DND-41 (cell line): ENCODE data around the gene HNRNPA2B1.

ENCODE experiments used
- ATAC-seq: fragments of 200-7000 bp; cut with Tn5 transposase; 3 replicates; pipeline ENCODE4 v1.9.1; 2021; ENCODE audit warnings: low read depth; ENCODE audit not compliant: insufficient read depth
- DNase-seq: peaks from one replicate; pipeline ENCODE4 v3.0.0-alpha.2; 2020
- H2AFZ ChIP-seq: 2 replicates; pipeline ENCODE4 v1.6.0; 2012; ENCODE audit warnings: low read depth, low read length
- H3K27ac ChIP-seq: 2 replicates; pipeline ENCODE4 v1.5.1; 2012; ENCODE audit warnings: low read length, inconsistent platforms
- H3K27me3 ChIP-seq: fragments of 200-600 bp; sonication (generic); 2 replicates; pipeline ENCODE4 v1.6.0; 2012; ENCODE audit warnings: low read length, mild to moderate bottlenecking, inconsistent platforms; ENCODE audit not compliant: insufficient read depth, poor library complexity
- H3K36me3 ChIP-seq: 2 replicates; pipeline ENCODE4 v1.5.1; 2012; ENCODE audit warnings: low read length, inconsistent platforms; ENCODE audit not compliant: insufficient read depth
- H3K4me1 ChIP-seq: 2 replicates; pipeline ENCODE4 v1.5.1; 2012; ENCODE audit warnings: mild to moderate bottlenecking, low read length; ENCODE audit not compliant: insufficient read depth
- H3K4me2 ChIP-seq: 2 replicates; pipeline ENCODE4 v1.6.0; 2012; ENCODE audit warnings: mild to moderate bottlenecking, moderate library complexity, low read length, inconsistent platforms; ENCODE audit not compliant: insufficient read depth
- H3K4me3 ChIP-seq, 2 experiments: fragments of 200-600 bp in 1 of 2; shearing (Covaris generic) in 1 of 2; 2 replicates each; pipeline ENCODE4 v1.5.1; 2012 to 2016; ENCODE audit warnings: inconsistent platforms in 2 of 2, low read length in 2 of 2, mild to moderate bottlenecking in 2 of 2, low read depth in 1 of 2, moderate library complexity in 1 of 2
- H3K79me2 ChIP-seq: 2 replicates; pipeline ENCODE4 v1.6.0; 2012; ENCODE audit warnings: low read length, inconsistent platforms; ENCODE audit not compliant: insufficient read depth
- H3K9ac ChIP-seq: 2 replicates; pipeline ENCODE4 v1.6.0; 2012; ENCODE audit warnings: low read depth, mild to moderate bottlenecking, inconsistent platforms, low read length, moderate library complexity
- H3K9me3 ChIP-seq: 2 replicates; pipeline ENCODE4 v1.5.1; 2012; ENCODE audit warnings: low read length, moderate library complexity, mild to moderate bottlenecking, inconsistent platforms; ENCODE audit not compliant: insufficient read depth, severe bottlenecking
- H4K20me1 ChIP-seq: 2 replicates; pipeline ENCODE4 v1.6.0; 2012; ENCODE audit warnings: low read length; ENCODE audit not compliant: insufficient read depth
- EZH2 ChIP-seq: IDR thresholded peaks from 3 replicates; pipeline ENCODE4 v1.6.1; 2012; ENCODE audit warnings: borderline replicate concordance, low read depth, mild to moderate bottlenecking, moderate library complexity, low read length, inconsistent platforms; ENCODE audit not compliant: severe bottlenecking
- TF ChIP-seq, protein P1 (sequence below): IDR thresholded peaks from 2 replicates; pipeline ENCODE4 v1.5.1; 2012; ENCODE audit warnings: borderline replicate concordance, low read length, moderate library complexity, mild to moderate bottlenecking; ENCODE audit not compliant: poor library complexity, severe bottlenecking; ENCODE audit errors: extremely low read depth

Gene HNRNPA2B1

DNA sequence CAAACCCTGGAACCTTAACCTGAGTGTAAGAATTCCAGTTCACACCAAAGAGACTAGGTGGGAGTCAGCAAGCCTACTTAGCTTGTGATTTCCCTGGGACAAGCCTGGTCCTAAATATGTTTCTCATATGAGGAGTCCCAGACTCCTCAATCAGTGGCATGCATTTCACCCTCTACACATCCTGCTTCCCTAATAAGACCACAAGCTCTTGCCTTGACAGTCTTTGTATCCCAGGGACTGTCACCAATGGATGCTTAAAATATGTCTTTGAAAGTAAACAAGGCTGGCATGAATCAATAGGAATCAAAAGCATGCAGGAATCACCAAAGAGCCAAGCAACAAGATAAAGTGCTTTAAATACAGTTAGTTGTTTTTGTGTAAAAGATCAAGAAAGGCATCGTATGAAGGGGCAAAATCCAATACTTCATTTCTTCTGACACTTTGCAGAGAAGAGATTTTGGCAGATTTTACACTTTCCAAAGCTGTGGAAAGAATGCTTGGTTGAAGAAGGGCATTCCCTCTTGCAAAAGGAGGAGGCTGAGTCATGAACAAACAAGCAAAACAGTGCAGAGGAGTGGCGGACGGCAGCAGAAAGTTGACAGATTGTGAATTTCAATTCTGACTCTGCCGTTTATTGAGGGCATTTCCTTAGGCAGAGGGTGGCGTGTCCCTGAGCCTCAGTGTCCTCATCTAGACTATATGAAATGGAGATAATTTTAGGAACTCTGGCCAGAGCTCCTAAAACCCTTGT is 57.1 kb downstream of the HNRNPA2B1 start:
- no peak for TF ChIP-seq EZH2
- TF ChIP-seq, protein P1, sequence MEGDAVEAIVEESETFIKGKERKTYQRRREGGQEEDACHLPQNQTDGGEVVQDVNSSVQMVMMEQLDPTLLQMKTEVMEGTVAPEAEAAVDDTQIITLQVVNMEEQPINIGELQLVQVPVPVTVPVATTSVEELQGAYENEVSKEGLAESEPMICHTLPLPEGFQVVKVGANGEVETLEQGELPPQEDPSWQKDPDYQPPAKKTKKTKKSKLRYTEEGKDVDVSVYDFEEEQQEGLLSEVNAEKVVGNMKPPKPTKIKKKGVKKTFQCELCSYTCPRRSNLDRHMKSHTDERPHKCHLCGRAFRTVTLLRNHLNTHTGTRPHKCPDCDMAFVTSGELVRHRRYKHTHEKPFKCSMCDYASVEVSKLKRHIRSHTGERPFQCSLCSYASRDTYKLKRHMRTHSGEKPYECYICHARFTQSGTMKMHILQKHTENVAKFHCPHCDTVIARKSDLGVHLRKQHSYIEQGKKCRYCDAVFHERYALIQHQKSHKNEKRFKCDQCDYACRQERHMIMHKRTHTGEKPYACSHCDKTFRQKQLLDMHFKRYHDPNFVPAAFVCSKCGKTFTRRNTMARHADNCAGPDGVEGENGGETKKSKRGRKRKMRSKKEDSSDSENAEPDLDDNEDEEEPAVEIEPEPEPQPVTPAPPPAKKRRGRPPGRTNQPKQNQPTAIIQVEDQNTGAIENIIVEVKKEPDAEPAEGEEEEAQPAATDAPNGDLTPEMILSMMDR: no peak
- Histone ChIP-seq H3K79me2 (no peaks in the 10 kb centered on the region), H3K9ac (no peak overlapping the region), H3K27me3 (no peaks in the 10 kb centered on the region), H3K4me3 (no peak overlapping the region), H3K4me1 (no peaks in the 10 kb centered on the region), H3K27ac (no peak overlapping the region), H4K20me1 (no peaks in the 10 kb centered on the region), H3K4me2 (no peak overlapping the region), H2AFZ (no peak overlapping the region), H3K9me3 (no peaks in the 10 kb centered on the region), H3K36me3 (no peaks in the 10 kb centered on the region)
- DNase-seq (no peak), ATAC-seq (no peak)

DNA sequence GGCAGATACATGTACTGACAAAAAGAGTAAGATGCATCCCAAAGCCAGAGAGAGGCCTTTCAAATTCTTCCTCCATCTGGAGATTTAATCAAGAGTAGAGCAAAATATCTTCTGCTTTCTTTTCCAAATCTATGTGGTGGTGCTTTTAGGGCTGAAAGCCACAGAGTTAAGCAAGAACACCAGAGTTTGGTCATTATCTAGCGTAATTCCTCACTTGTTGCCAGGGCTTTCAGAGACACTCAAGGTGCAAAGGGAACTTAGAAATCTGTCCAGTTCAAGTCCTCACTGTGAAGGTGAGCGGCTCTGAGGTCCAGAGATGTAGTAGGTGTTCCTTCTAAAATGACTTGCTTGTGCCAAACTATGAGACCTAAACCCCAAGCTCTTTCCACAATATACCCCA is 59.5 kb downstream of the HNRNPA2B1 start:
- TF ChIP-seq EZH2: no peak
- TF ChIP-seq, protein P1: no peak
- H3K4me3 ChIP-seq: no peak overlapping the region
- no peak overlapping the region for H2AFZ ChIP-seq
- H3K9me3 ChIP-seq: no peaks in the 10 kb centered on the region
- ATAC-seq: no peak
- no peak for DNase-seq
- no peaks in the 10 kb centered on the region for H3K4me1 ChIP-seq
- no peaks in the 10 kb centered on the region for H3K36me3 ChIP-seq
- no peaks in the 10 kb centered on the region for H4K20me1 ChIP-seq
- no peak overlapping the region for H3K9ac ChIP-seq
- H3K4me2 ChIP-seq: no peak overlapping the region
- H3K27ac ChIP-seq: no peak overlapping the region
- no peaks in the 10 kb centered on the region for H3K79me2 ChIP-seq
- no peaks in the 10 kb centered on the region for H3K27me3 ChIP-seq

DNA sequence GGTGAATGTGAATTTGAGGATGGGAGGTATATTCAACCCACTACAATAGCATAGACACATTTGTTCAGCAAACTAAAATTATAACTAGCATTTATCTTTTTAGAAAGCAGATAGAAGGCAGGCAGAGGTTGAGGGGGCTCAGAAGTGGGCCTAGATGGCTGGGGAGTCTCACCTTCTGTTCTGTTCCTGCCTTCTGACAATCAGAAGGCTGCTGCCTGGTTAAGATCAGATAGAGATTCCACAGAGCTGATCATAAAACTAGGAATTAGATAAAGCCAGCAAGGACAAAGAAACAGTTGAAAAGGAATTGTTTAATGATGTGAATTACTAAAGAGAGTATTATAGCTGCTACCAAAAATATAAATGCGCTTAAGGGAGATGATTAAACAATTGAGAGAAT is 60.2 kb downstream of the HNRNPA2B1 start:
- DNase-seq: no peak
- TF ChIP-seq EZH2: no peak
- TF ChIP-seq, protein P1: no peak

More for the DNA sequence above, 60.2 kb downstream of the HNRNPA2B1 start:
- no peaks in the 10 kb centered on the region for H3K4me1 ChIP-seq
- H3K27ac ChIP-seq: no peak overlapping the region
- no peaks in the 10 kb centered on the region for H3K9me3 ChIP-seq
- H3K36me3 ChIP-seq: no peaks in the 10 kb centered on the region
- no peaks in the 10 kb centered on the region for H3K27me3 ChIP-seq
- H3K79me2 ChIP-seq: no peaks in the 10 kb centered on the region
- H4K20me1 ChIP-seq: no peaks in the 10 kb centered on the region
- no peak overlapping the region for H2AFZ ChIP-seq
- ATAC-seq: no peak
- no peak overlapping the region for H3K9ac ChIP-seq
- no peak overlapping the region for H3K4me3 ChIP-seq
- H3K4me2 ChIP-seq: no peak overlapping the region
